Measurements from ENCODE around the gene EFL1. TPM values are rescaled to one million over a fixed set of nuclear protein-coding genes. Genes with fewer than 3 reads are reported as not detected.

Gene EFL1
- total RNA-seq, 2 experiments from 2014 or later, result 7.1 to 7.8 TPM

- no peak overlapping the region for H3K27ac ChIP-seq (ENCODE audit: low read depth in 1 of 2, low read length in 2 of 2)
- H3K4me1 ChIP-seq (ENCODE audit: insufficient read depth, low read length), result no peaks in the 10 kb centered on the region
- no peak for DNase-seq
- no peak for TF ChIP-seq CTCF (IDR thresholded peaks at IDR 0.05)
- H3K36me3 Mint-ChIP-seq (ENCODE audit: low read depth), result peaks cover 7% of the 10 kb centered on the region
- no peaks in the 10 kb centered on the region for H3K9me3 Mint-ChIP-seq
- POLR2A ChIA-PET, result no interaction called here
- intact Hi-C loops (cut with DNase I, micrococcal nuclease), result no loop called here
- no peaks in the 10 kb centered on the region for H3K27me3 Mint-ChIP-seq
- CTCF ChIA-PET, result no interaction called here
- H3K36me3 ChIP-seq (ENCODE audit: insufficient read depth, low read length), result no peaks in the 10 kb centered on the region
- no peaks in the 10 kb centered on the region for H3K27me3 ChIP-seq (ENCODE audit: control insufficient read depth in 1 of 2, insufficient read depth in 2 of 2, low read length in 2 of 2)
- H3K4me3 ChIP-seq (ENCODE audit: low read length), result no peak overlapping the region
- peaks cover 2% of the 10 kb centered on the region for H3K4me1 Mint-ChIP-seq (ENCODE audit: low read depth)
- ATAC-seq (ENCODE audit: poor library complexity), result no peak
- H3K9me3 ChIP-seq (ENCODE audit: control insufficient read depth in 1 of 2, insufficient read depth in 1 of 2, low read length in 2 of 2), result no peaks in the 10 kb centered on the region
- H3K27ac Mint-ChIP-seq, result no peak overlapping the region
- no peak overlapping the region for H3K4me3 Mint-ChIP-seq
Observed at GRCh38 chr15:82174471-82175235, 87.9 kb downstream of the EFL1 start.

GRCh38 chr15:82173108-82173507 lies 89.4 kb downstream of the EFL1 start:
- Mint-ChIP-seq H3K36me3 (ENCODE audit: low read depth) (peaks cover 11% of the 10 kb centered on the region), H3K27me3 (no peaks in the 10 kb centered on the region), H3K4me1 (ENCODE audit: low read depth) (peaks cover 6% of the 10 kb centered on the region), H3K27ac (no peak overlapping the region), H3K9me3 (no peaks in the 10 kb centered on the region), H3K4me3 (no peak overlapping the region)
- ATAC-seq (ENCODE audit: poor library complexity), result no peak
- H3K27me3 ChIP-seq (ENCODE audit: control insufficient read depth in 1 of 2, insufficient read depth in 2 of 2, low read length in 2 of 2), result no peaks in the 10 kb centered on the region
- TF ChIP-seq CTCF (IDR thresholded peaks at IDR 0.05), result no peak
- H3K4me3 ChIP-seq (ENCODE audit: low read length), result no peak overlapping the region
- no peak for DNase-seq
- H3K4me1 ChIP-seq (ENCODE audit: insufficient read depth, low read length), result no peaks in the 10 kb centered on the region
- no peaks in the 10 kb centered on the region for H3K9me3 ChIP-seq (ENCODE audit: control insufficient read depth in 1 of 2, insufficient read depth in 1 of 2, low read length in 2 of 2)
- ChIA-PET POLR2A (no interaction called here), CTCF (no interaction called here)
- no peaks in the 10 kb centered on the region for H3K36me3 ChIP-seq (ENCODE audit: insufficient read depth, low read length)
- intact Hi-C loops (cut with DNase I, micrococcal nuclease), result no loop called here
- H3K27ac ChIP-seq (ENCODE audit: low read depth in 1 of 2, low read length in 2 of 2), result no peak overlapping the region

GRCh38 chr15:82172506-82172905 lies 90.0 kb downstream of the EFL1 start:
- Mint-ChIP-seq H3K4me3 (no peak overlapping the region), H3K9me3 (no peaks in the 10 kb centered on the region), H3K27me3 (no peaks in the 10 kb centered on the region), H3K4me1 (ENCODE audit: low read depth) (peaks cover 6% of the 10 kb centered on the region), H3K36me3 (ENCODE audit: low read depth) (peaks cover 11% of the 10 kb centered on the region), H3K27ac (no peak overlapping the region)
- DNase-seq, result no peak
- no peak for ATAC-seq (ENCODE audit: poor library complexity)
- Histone ChIP-seq H3K27ac (ENCODE audit: low read depth in 1 of 2, low read length in 2 of 2) (no peak overlapping the region), H3K9me3 (ENCODE audit: control insufficient read depth in 1 of 2, insufficient read depth in 1 of 2, low read length in 2 of 2) (no peaks in the 10 kb centered on the region), H3K4me1 (ENCODE audit: insufficient read depth, low read length) (no peaks in the 10 kb centered on the region), H3K27me3 (ENCODE audit: control insufficient read depth in 1 of 2, insufficient read depth in 2 of 2, low read length in 2 of 2) (no peaks in the 10 kb centered on the region), H3K36me3 (ENCODE audit: insufficient read depth, low read length) (no peaks in the 10 kb centered on the region), H3K4me3 (ENCODE audit: low read length) (no peak overlapping the region)
- CTCF ChIA-PET, result no interaction called here
- POLR2A ChIA-PET, result no interaction called here
- intact Hi-C loops (cut with DNase I, micrococcal nuclease), result no loop called here
- TF ChIP-seq CTCF (IDR thresholded peaks at IDR 0.05), result no peak
